K562 (cell line): ENCODE measurements around the gene FNBP1. TPM values are rescaled to one million over a fixed set of nuclear protein-coding genes. Genes with fewer than 3 reads are reported as not detected.

ENCODE experiments used
- ARNT ChIP-seq, 2 experiments: fragments of 450-650 bp; IDR thresholded peaks; 2 replicates each; pipeline ENCODE4 v1.6.1; 2016; ENCODE audit warnings: mild to moderate bottlenecking in 1 of 2
- CBFA2T3 ChIP-seq: fragments of 450-650 bp; IDR thresholded peaks from 2 replicates; pipeline ENCODE4 v1.6.1; 2017
- DPF2 ChIP-seq: fragments of 450-650 bp; IDR thresholded peaks from 2 replicates; pipeline ENCODE4 v1.6.1; 2016
- HMGN3 ChIP-seq: IDR thresholded peaks from 2 replicates; pipeline ENCODE4 v1.6.1; 2011; ENCODE audit warnings: borderline replicate concordance, low read depth, mild to moderate bottlenecking, mixed read lengths, low read length; ENCODE audit not compliant: insufficient read length; ENCODE audit errors: extremely low read depth
- MNT ChIP-seq, 2 experiments: fragments of 450-650 bp; conservative IDR thresholded peaks; 2 replicates each; pipeline ENCODE4 v1.6.1; 2017; ENCODE audit warnings: mild to moderate bottlenecking in 2 of 2, moderate library complexity in 2 of 2
- PYGO2 ChIP-seq: fragments of 450-650 bp; IDR thresholded peaks from 2 replicates; pipeline ENCODE4 v1.6.1; 2016; ENCODE audit warnings: mild to moderate bottlenecking, missing genetic modification characterization, moderate library complexity, missing compliant biosample characterization
- SNAPC5 ChIP-seq: fragments of 250-450 bp; sonication (Bioruptor Pico); IDR thresholded peaks from 2 replicates; pipeline ENCODE4 v1.8.0; 2021; ENCODE audit warnings: moderate library complexity, mild to moderate bottlenecking, inconsistent platforms
- TCF3 ChIP-seq: sonication (generic); formaldehyde crosslinking; IDR thresholded peaks from 2 replicates; pipeline ENCODE4 v1.4.0; 2020; ENCODE audit warnings: mild to moderate bottlenecking, missing genetic modification reagents
- ZBTB40 ChIP-seq, 2 experiments: fragments of 450-650 bp in 1 of 2; sonication (generic) in 1 of 2; formaldehyde crosslinking in 1 of 2; IDR thresholded peaks; 2 replicates each; pipeline versions ENCODE4 v1.7.1 to v1.9.0; 2016 to 2022; ENCODE audit warnings: inconsistent platforms in 1 of 2, mild to moderate bottlenecking in 1 of 2, missing genetic modification reagents in 1 of 2
- ZNF449 ChIP-seq: fragments of 250-450 bp; sonication (Bioruptor Pico); IDR thresholded peaks from 2 replicates; pipeline ENCODE4 v1.8.0; 2022; ENCODE audit warnings: moderate library complexity, mild to moderate bottlenecking, inconsistent platforms
- polyA plus RNA-seq, 8 experiments: library from polyadenylated mRNA; depleted of rRNA in 4 of 8; stranded (reverse) in 5 of 8; unstranded in 3 of 8; fragments of >200 nt; fragmentation: Nextera tagmentation in 2 of 8; fragmentation: Illumina TruSeq in 1 of 8; extraction: Ambion mirVana in 2 of 8; extraction: Trizol in 1 of 8; gene quantifications; 2 replicates each; pipeline versions ENCODE4 v1.2.1 to v1.2.3, GENCODE V29; 2011 to 2014; ENCODE audit warnings: inconsistent platforms in 1 of 8, missing spikeins in 1 of 8
- total RNA-seq, 7 experiments: library from RNA; depleted of rRNA in 6 of 7; stranded (reverse); fragments of >200 nt in 6 of 7; fragmentation: Illumina TruSeq in 2 of 7; extraction: Trizol in 2 of 7; gene quantifications; 2 replicates each; pipeline versions ENCODE4 v1.2.1 to v1.2.3, GENCODE V29; 2011 to 2021; ENCODE audit warnings: low replicate concordance in 1 of 7

FNBP1 gene
- total and polyA plus RNA-seq, 9 of the 15 experiments (the other 6 are each of a cell fraction or from before 2014, with no cell fraction given) = 1.8 to 14.9 (median 7.6) TPM

DNA sequence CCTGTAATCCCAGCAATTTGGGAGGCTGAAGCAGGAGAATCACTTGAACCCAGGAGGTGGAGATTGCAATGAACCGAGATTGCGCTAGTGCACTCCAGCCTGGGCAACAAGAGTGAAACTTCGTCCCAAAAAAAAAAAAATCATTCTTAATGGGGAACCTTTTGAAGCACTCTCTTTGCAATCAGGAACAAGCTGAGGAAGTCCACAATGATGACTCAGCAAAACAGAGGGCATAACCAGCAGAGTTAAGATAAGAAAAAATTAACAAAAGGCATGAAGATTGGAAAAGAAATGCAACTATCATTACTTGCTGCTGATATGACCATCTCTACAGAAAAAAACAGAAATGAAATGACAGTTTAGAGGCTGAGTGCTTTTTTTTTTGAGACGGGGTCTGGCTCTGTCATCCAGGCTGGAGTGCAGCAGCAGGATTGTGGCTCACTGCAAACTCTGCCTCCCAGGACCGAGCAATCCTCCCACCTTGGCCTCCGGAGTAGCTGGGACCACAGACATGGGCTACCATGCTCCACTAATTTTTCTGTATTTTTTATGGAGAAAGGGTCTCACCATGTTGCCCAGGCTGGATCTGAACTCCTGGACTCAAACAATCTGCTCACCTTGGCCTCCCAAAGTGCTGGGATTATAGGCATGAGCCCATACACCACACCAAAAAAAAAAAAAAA lies 88.0 kb downstream of the FNBP1 start (continued):
- TF ChIP-seq ZBTB40 (IDR thresholded peaks at IDR 0.05) = 0 out of 2 replicates have a peak, but pooled peaks have one; percentile 38
- TF ChIP-seq ZBTB40 (CRISPR knock-in tag; IDR thresholded peaks at IDR 0.05) = no peak
- peak; percentile 21 to 57; a peak in 2 of 4 replicates for TF ChIP-seq MNT (conservative IDR thresholded peaks at IDR 0.05)
- TF ChIP-seq DPF2 = peak; percentile 93
- no peak for TF ChIP-seq SNAPC5
- peak; percentile 81 for TF ChIP-seq CBFA2T3
- TF ChIP-seq ZNF449 (CRISPR knock-in tag) = no peak
- TF ChIP-seq ARNT (IDR thresholded peaks at IDR 0.05) = peak in 1 of 2 experiments; percentile 60; a peak in 2 of 4 replicates
- TF ChIP-seq PYGO2 (tag) = 0 out of 2 replicates have a peak, but pooled peaks have one; percentile 62
- TF ChIP-seq TCF3 (CRISPR knock-in tag) = peak; percentile 47
- no peak for TF ChIP-seq HMGN3
